ENCODE results near the gene LSM14A. TPM values are rescaled to one million over a fixed set of nuclear protein-coding genes. Genes with fewer than 3 reads are reported as not detected.

LSM14A gene
- total and polyA plus RNA-seq, 2 of the 13 experiments (the other 11 are each of a cell fraction or from before 2014, with no cell fraction given) = 77.0 to 83.6 TPM

- TF ChIP-seq JDP2 (CRISPR knock-in tag; IDR thresholded peaks at IDR 0.05; ENCODE audit: borderline replicate concordance) (no peak), ZNF318 (CRISPR knock-in tag; IDR thresholded peaks at IDR 0.05) (no peak; the same call in 1 of the 2 replicates), ZNF296 (CRISPR knock-in tag; conservative IDR thresholded peaks at IDR 0.05) (no peak), ZNF24 (IDR thresholded peaks at IDR 0.05) (no peak), ZNF343 (CRISPR knock-in tag; IDR thresholded peaks at IDR 0.05) (peak; percentile 69; the same call in 1 of the 2 replicates), RNF2 (conservative IDR thresholded peaks at IDR 0.05; ENCODE audit: low read depth) (peak; percentile 74; the same call in 1 of the 2 replicates), HOXA9 (CRISPR knock-in tag; IDR thresholded peaks at IDR 0.05; ENCODE audit: borderline replicate concordance) (peak; percentile 56; the same call in 1 of the 2 replicates), ZNF629 (CRISPR knock-in tag; conservative IDR thresholded peaks at IDR 0.05) (no peak)
- TF ChIP-seq, protein P1, sequence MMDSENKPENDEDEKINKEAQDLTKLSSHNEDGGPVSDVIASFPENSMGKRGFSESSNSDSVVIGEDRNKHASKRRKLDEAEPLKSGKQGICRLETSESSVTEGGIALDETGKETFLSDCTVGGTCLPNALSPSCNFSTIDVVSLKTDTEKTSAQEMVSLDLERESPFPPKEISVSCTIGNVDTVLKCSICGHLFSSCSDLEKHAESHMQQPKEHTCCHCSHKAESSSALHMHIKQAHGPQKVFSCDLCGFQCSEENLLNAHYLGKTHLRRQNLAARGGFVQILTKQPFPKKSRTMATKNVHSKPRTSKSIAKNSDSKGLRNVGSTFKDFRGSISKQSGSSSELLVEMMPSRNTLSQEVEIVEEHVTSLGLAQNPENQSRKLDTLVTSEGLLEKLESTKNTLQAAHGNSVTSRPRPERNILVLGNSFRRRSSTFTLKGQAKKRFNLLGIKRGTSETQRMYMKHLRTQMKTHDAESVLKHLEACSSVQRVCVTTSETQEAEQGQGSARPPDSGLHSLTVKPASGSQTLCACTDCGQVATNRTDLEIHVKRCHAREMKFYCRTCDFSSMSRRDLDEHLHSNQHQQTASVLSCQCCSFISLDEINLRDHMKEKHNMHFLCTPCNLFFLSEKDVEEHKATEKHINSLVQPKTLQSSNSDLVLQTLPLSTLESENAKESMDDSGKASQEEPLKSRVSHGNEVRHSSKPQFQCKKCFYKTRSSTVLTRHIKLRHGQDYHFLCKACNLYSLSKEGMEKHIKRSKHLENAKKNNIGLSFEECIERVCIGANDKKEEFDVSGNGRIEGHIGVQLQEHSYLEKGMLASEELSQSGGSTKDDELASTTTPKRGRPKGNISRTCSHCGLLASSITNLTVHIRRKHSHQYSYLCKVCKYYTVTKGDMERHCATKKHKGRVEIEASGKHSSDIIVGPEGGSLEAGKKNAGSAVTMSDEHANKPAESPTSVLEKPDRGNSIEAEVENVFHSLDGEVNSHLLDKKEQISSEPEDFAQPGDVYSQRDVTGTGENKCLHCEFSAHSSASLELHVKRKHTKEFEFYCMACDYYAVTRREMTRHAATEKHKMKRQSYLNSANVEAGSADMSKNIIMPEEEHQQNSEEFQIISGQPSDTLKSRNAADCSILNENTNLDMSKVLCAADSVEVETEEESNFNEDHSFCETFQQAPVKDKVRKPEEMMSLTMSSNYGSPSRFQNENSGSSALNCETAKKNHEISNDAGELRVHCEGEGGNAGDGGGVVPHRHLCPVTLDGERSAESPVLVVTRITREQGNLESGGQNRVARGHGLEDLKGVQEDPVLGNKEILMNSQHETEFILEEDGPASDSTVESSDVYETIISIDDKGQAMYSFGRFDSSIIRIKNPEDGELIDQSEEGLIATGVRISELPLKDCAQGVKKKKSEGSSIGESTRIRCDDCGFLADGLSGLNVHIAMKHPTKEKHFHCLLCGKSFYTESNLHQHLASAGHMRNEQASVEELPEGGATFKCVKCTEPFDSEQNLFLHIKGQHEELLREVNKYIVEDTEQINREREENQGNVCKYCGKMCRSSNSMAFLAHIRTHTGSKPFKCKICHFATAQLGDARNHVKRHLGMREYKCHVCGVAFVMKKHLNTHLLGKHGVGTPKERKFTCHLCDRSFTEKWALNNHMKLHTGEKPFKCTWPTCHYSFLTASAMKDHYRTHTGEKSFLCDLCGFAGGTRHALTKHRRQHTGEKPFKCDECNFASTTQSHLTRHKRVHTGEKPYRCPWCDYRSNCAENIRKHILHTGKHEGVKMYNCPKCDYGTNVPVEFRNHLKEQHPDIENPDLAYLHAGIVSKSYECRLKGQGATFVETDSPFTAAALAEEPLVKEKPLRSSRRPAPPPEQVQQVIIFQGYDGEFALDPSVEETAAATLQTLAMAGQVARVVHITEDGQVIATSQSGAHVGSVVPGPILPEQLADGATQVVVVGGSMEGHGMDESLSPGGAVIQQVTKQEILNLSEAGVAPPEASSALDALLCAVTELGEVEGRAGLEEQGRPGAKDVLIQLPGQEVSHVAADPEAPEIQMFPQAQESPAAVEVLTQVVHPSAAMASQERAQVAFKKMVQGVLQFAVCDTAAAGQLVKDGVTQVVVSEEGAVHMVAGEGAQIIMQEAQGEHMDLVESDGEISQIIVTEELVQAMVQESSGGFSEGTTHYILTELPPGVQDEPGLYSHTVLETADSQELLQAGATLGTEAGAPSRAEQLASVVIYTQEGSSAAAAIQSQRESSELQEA (CRISPR knock-in tag; IDR thresholded peaks at IDR 0.05; ENCODE audit: not compliant biosample characterization) = peak; percentile 31
- TF ChIP-seq, protein P2, sequence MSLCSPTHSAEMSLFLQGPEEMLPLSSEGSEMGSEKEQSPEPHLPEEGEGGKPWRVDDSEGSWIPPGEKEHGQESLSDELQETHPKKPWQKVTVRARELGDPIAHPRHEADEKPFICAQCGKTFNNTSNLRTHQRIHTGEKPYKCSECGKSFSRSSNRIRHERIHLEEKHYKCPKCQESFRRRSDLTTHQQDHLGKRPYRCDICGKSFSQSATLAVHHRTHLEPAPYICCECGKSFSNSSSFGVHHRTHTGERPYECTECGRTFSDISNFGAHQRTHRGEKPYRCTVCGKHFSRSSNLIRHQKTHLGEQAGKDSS (CRISPR knock-in tag; IDR thresholded peaks at IDR 0.05; ENCODE audit: borderline replicate concordance, low read depth) = peak; percentile 80; the same call in 1 of the 2 replicates
Measured at GRCh38 chr19:34134190-34135053, 37.9 kb upstream of the LSM14A start (continued).
